NCI-H82 treated with DMSO at 0.1 percent for 48 hours (cell line): ENCODE measurements around the gene ANKRD20A1.
"Not testable (repeated sequence)": the region's sequence is repeated elsewhere in the genome, so short reads cannot be mapped to it uniquely, and the experiment has no call there.

Source experiments
- DNase-seq: peaks from one replicate; lab custom pipeline; 2025; ENCODE audit not compliant: unreplicated experiment; lab: John Stamatoyannopoulos, UW

The ANKRD20A1 gene

GRCh38 chr9:67858871-67859270, at the start of gene ANKRD20A1:
TSS of gene ANKRD20A1 (plus strand) at chr9:67858931. CDS start at chr9:67859427, 496 bp downstream.
- DNase-seq = not testable (repeated sequence)

- DNase-seq = not testable (repeated sequence)
Observed at GRCh38 chr9:67832088-67832487, 26.6 kb upstream of the ANKRD20A1 start.
